OCI-LY3 (cell line): ENCODE data around the gene KCND2.

Experiments used
- CTCF ChIP-seq: fragments of 200-600, 300-600 bp; sonication (generic); IDR thresholded peaks from 2 replicates; pipeline ENCODE4 v1.5.1; 2014; ENCODE audit warnings: antibody characterized with exemption, low read length, low read depth
- EZH2phosphoT487 ChIP-seq: fragments of 200-600 bp; shearing (Covaris generic); IDR thresholded peaks from 2 replicates; pipeline ENCODE4 v1.6.1; 2018; ENCODE audit warnings: antibody characterized with exemption, mixed run types, low read depth

GRCh38 chr7:120311028-120311788 is 38.2 kb downstream of the KCND2 start:
- TF ChIP-seq CTCF, result no peak
- no peak for TF ChIP-seq EZH2phosphoT487
